Prostate gland (tissue), 2 donors: ENCODE results near the gene PRSS27.

Experiments
- CTCF ChIP-seq, 4 experiments: fragments of 200-600 bp in 2 of 4; fragments of 450-650 bp in 2 of 4; sonication (generic) in 2 of 4; IDR thresholded peaks; 1 replicate in 3 of 4; 2 replicates in 1 of 4; pipeline ENCODE4 v1.5.1; 2016 to 2019; ENCODE audit warnings: antibody characterized with exemption in 4 of 4, mild to moderate bottlenecking in 2 of 4, moderate library complexity in 2 of 4
- POLR2A ChIP-seq: fragments of 450-650 bp; IDR thresholded peaks from one replicate; pipeline ENCODE4 v1.6.1; 2016; ENCODE audit warnings: antibody characterized with exemption, mild to moderate bottlenecking
- POLR2AphosphoS5 ChIP-seq: sonication (generic); formaldehyde crosslinking; IDR thresholded peaks from one replicate; pipeline ENCODE4 v1.6.1; 2017; ENCODE audit warnings: antibody characterized with exemption

GRCh38 chr16:2728034-2728433, 8.0 kb upstream of the PRSS27 start:
- no peak for TF ChIP-seq CTCF (IDR thresholded peaks at IDR 0.05)
- no peak for TF ChIP-seq POLR2A
- TF ChIP-seq POLR2AphosphoS5, result no peak
